ENCODE measurements around the gene NR6A1.

NR6A1 gene

GRCh38 chr9:124611106-124611505 is 160.0 kb downstream of the NR6A1 start:
- DNase-seq (ENCODE audit: low read depth): no peak

GRCh38 chr9:124606027-124606426 is 165.1 kb downstream of the NR6A1 start:
- DNase-seq (ENCODE audit: low read depth): no peak

- DNase-seq (ENCODE audit: low read depth): no peak
These were observed 165.9 kb downstream of the NR6A1 start for GRCh38 chr9:124605258-124605657.

DNA sequence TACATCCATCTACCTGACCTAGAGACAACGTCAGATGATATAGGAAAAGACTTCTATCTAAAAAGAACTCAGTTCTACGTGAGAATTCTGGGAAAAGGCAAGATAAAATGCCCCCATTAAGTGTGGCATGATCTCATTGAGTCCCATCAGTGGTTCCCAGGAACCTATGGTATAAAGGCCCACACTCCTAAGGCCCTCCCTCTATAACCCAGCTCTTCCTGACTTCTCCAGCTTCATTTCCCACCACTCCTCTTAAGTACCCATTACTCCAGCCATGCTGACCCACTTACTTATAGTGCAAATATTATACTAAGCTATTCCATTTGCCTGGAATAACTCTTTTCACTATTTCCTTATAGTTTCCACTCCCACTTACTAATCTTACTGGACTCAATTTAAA is 168.5 kb downstream of the NR6A1 start:
- no peak for DNase-seq (ENCODE audit: low read depth)

DNA sequence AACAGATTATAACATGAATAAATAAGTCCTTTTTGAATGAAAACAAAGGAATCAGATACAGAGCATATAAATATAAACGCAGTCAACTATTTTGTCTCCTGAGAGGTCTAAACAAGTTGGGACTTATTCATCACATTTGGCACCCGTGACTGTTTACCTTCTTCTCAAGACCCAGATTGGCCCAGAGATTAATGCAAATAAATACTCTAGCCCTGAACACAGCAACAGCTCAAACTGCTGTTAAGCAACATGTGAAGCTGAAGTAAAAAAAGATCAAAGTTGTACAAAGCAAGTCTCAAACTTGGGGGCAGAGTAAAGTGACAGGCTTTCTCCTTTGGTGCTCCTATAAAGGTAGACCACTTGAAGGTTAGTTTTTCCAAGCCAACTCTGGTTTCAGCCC is 168.9 kb downstream of the NR6A1 start:
- no peak for DNase-seq (ENCODE audit: low read depth)

GRCh38 chr9:124600407-124600806 is 170.7 kb downstream of the NR6A1 start:
- no peak for DNase-seq (ENCODE audit: low read depth)

DNA sequence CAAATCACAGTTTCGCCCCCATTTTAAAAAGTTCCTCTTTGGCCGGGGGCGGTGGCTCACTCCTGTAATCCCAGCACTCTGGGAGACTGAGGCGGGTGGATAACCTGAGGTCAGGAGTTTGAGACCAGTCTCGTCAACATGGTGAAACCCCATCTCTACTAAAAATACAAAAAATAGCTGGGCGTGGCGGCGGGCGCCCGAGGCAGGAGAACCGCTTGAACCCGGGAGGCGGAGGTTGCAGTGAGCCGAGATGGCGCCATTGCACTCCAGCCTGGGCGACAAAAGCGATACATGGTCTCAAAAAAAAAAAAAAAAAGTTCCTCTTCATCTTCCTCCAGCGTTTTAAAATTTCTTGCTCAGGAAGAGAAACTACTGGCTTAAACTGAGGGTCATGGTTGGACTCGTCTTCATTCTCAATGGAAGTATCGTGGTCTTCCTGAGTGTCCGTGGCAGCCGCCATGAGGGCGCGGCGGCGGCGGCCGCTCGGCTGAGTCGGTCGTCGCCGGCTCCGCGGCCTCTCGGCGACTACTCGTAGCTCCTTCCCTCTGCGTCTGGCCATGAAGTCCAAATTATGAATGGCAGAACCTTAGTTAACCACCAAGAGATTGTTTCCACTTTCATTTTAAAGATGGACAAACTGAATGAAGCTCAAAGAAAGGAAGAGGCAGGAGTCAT is 171.9 kb downstream of the NR6A1 start:
- DNase-seq (ENCODE audit: low read depth): no peak

- DNase-seq (ENCODE audit: low read depth): no peak
These were observed 173.1 kb downstream of the NR6A1 start for GRCh38 chr9:124598048-124598447.

GRCh38 chr9:124596172-124596839 is 174.8 kb downstream of the NR6A1 start:
- DNase-seq (ENCODE audit: low read depth): no peak

- no peak for DNase-seq (ENCODE audit: low read depth)
These were observed 175.4 kb downstream of the NR6A1 start for GRCh38 chr9:124595743-124596142.

DNA sequence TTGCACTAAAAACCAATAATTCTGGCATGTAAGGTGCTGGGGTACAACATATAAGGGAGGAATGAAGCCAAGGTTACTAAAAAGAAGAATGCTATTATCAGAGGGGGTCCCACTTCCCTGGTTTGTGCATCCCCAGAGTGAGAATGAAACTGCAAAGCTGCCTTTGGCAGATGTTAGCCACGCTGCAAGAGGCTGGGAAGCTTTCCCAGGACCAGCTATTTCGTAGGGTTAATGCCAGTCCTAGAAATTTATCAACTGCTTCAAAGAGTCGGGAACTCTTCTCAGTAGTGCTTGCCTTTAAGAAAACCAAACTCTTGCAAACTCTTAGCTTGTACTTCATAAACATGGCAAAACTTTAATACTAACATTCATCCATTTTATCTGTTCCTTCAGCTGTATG is 176.4 kb downstream of the NR6A1 start:
- no peak for DNase-seq (ENCODE audit: low read depth)

GRCh38 chr9:124594225-124594624 is 176.9 kb downstream of the NR6A1 start:
- DNase-seq (ENCODE audit: low read depth): no peak

GRCh38 chr9:124593651-124594058 is 177.5 kb downstream of the NR6A1 start:
- no peak for DNase-seq (ENCODE audit: low read depth)

- no peak for DNase-seq (ENCODE audit: low read depth)
These were observed 177.9 kb downstream of the NR6A1 start for GRCh38 chr9:124593200-124593599.

DNA sequence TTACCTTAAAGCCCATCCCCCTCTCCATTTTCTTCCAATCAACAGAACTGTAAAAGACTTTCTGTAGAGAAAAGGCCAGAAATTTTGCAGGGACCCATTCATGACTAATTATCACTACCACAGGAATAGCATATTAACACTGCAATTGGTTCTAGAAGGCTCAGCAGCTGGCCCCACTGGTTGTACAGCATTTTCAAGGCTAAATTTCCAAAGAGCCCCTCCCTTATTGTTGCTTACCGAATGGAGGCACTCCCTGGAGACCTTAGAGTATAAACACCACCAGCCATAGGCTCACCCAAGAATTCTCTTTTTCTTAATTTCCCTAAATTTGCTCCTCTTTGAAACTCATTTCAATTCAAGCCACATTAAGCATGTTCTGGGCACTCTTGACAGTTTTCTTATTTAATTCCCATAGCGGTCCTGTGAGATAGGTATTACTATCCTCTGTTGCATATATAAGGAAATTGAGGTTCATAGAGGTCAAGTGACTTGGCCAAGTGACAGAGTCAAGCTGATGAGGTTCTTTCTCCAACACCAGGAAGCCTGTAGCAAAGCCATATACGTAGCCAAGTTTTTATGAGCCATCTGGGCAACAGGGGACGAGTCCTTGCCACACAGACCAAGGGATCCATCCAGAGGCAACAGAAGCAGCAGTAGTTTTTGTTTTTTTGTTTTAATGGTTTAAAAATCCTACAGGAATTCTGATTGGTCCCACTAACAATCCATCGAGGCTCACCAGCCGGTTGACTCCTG is 180.0 kb downstream of the NR6A1 start:
- DNase-seq (ENCODE audit: low read depth): no peak

DNA sequence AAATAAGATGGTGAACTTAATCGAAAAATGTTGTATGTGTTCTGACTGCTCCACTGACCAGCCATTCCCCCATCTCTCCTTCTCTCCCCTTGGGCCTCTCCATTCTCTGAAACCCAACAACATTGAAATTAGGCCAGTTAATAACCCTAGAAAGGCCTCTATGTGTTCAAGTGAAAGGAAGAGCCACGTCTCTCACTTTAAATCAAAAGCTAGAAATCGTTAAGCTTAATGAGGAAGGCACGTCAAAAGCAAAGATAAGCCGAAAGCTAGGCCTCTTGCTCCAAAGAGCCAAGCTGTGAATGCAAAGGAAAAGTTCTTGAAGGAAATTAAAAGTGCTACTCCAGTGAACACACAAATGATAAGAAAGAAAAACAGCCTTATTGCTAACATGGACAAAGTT is 186.5 kb downstream of the NR6A1 start:
- DNase-seq (ENCODE audit: low read depth): no peak

DNA sequence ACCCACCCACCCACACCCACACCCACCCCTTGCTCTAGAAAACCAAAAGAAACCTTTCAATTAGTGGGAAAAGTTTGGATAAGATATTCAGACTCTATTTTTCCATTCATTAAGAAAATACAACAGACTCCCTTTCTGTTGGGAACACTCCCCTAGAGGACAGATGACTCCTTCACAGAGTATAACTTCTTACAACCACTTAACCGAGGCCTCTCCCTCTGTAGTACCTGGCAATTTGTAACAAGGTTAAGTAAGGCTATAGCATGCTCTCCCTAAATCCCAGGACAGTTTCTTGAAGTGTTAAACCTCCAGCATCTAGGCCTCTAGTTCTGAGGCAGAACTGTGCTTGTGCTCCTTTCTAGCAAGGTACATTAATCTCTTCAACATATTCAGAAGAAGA is 188.0 kb downstream of the NR6A1 start:
- no peak for DNase-seq (ENCODE audit: low read depth)

GRCh38 chr9:124580186-124580585 is 190.9 kb downstream of the NR6A1 start:
- DNase-seq (ENCODE audit: low read depth): no peak

GRCh38 chr9:124576751-124577150 is 194.4 kb downstream of the NR6A1 start:
- no peak for DNase-seq (ENCODE audit: low read depth)

GRCh38 chr9:124574534-124575375 is 196.4 kb downstream of the NR6A1 start:
- no peak for DNase-seq (ENCODE audit: low read depth)

DNA sequence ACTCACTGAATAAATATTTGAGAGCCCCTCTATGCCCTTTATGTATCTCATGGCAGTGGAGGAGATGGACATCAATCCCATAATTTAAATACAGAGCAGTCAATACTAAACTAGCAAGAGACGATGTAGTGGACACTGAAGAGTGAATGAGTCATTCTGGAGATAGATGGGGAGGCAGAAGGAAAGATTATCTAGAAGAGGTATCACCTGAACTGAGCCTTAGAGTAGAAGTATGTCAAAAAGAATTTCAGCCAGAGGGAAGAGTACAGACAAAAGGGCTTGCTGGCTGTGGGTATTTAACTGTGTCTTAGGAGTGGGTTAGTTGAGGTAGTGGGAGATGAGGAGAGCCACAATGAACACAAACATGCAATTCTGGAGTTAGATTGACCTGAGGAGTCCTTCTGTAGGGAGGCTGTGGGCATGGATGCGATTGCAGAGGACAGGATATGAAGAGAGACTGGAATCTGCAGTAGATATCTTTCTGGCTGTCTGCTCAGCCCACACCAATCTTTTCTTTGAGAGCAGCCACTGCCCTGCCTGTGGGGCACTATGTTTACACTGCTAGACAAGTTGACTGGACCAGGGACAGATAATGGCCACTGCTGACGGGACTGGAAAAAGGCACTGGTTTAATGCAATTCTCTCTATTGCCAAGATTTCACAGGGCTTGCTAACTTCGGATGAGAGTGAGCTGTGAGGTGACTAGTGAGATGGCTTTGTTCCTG is 200.0 kb downstream of the NR6A1 start:
- no peak for DNase-seq (ENCODE audit: low read depth)

GRCh38 chr9:124569942-124570341 is 201.2 kb downstream of the NR6A1 start:
- no peak for DNase-seq (ENCODE audit: low read depth)
